Fibroblast of lung (primary cell): ENCODE measurements around the gene SMARCC1. TPM values are rescaled to one million over a fixed set of nuclear protein-coding genes. Genes with fewer than 3 reads are reported as not detected.

Experiments
- DNase-seq, 2 donors: peaks; one replicate each; pipeline versions ENCODE4 v3.0.0 to v3.0.0-alpha.2; 2010; ENCODE audit warnings: low read depth in 2 of 2
- H2AFZ ChIP-seq: 2 replicates; pipeline ENCODE4 v1.5.1; 2012; ENCODE audit warnings: low read length, control low read depth, inconsistent platforms
- H3K27ac ChIP-seq: 2 replicates; pipeline ENCODE4 v1.5.1; 2011; ENCODE audit warnings: low read length, control low read depth; ENCODE audit not compliant: insufficient read depth
- H3K27me3 ChIP-seq: 2 replicates; pipeline ENCODE4 v1.5.1; 2011; ENCODE audit warnings: mild to moderate bottlenecking, low read length; ENCODE audit not compliant: control insufficient read depth, insufficient read depth
- H3K36me3 ChIP-seq: 2 replicates; pipeline ENCODE4 v1.5.1; 2011; ENCODE audit warnings: low read length; ENCODE audit not compliant: control insufficient read depth, insufficient read depth
- H3K4me1 ChIP-seq: 2 replicates; pipeline ENCODE4 v1.5.1; 2011; ENCODE audit warnings: low read length; ENCODE audit not compliant: control insufficient read depth, insufficient read depth; ENCODE audit errors: extremely low read depth
- H3K4me2 ChIP-seq: 2 replicates; pipeline ENCODE4 v1.5.1; 2011; ENCODE audit warnings: low read length, control low read depth; ENCODE audit not compliant: insufficient read depth; ENCODE audit errors: extremely low read depth
- H3K4me3 ChIP-seq, 4 experiments: fragments of 200-600 bp in 1 of 4; sonication (generic) in 1 of 4; replicated peaks in 1 of 4; 2 replicates each; pipeline ENCODE4 v1.5.1; 2011 to 2016; ENCODE audit warnings: low read length in 4 of 4, low read depth in 3 of 4, mild to moderate bottlenecking in 3 of 4, control low read depth in 2 of 4, inconsistent platforms in 1 of 4, mixed read lengths in 1 of 4; ENCODE audit not compliant: insufficient read depth in 1 of 4; ENCODE audit errors: control extremely low read depth in 1 of 4
- H3K79me2 ChIP-seq: 2 replicates; pipeline ENCODE4 v1.5.1; 2012; ENCODE audit warnings: mild to moderate bottlenecking, low read length, inconsistent platforms; ENCODE audit not compliant: control insufficient read depth, insufficient read depth
- H3K9ac ChIP-seq: 2 replicates; pipeline ENCODE4 v1.5.1; 2011; ENCODE audit warnings: mild to moderate bottlenecking, low read length, control low read depth; ENCODE audit not compliant: insufficient read depth
- H3K9me3 ChIP-seq: 2 replicates; pipeline ENCODE4 v1.5.1; 2012; ENCODE audit warnings: low read depth, low read length; ENCODE audit not compliant: control insufficient read depth, insufficient read depth
- H4K20me1 ChIP-seq: 2 replicates; pipeline ENCODE4 v1.5.1; 2011; ENCODE audit warnings: low read length; ENCODE audit not compliant: control insufficient read depth, insufficient read depth; ENCODE audit errors: extremely low read depth
- CTCF ChIP-seq, 2 donors: IDR thresholded peaks in 1 of 2; conservative IDR thresholded peaks in 1 of 2; 1 replicate in 1 of 2; 2 replicates in 1 of 2; pipeline ENCODE4 v1.5.1; 2011 to 2012; ENCODE audit warnings: low read length in 2 of 2, control low read depth in 1 of 2, inconsistent platforms in 1 of 2, low read depth in 1 of 2, mild to moderate bottlenecking in 1 of 2
- EZH2 ChIP-seq: IDR thresholded peaks from 2 replicates; pipeline ENCODE4 v1.5.1; 2012; ENCODE audit warnings: low read length, control low read depth, mild to moderate bottlenecking; ENCODE audit errors: missing control alignments
- polyA plus RNA-seq, 2 donors: library from polyadenylated mRNA; depleted of rRNA in 1 of 2; stranded (reverse) in 1 of 2; unstranded in 1 of 2; fragments of >200 nt; gene quantifications; 2 replicates each; pipeline ENCODE4 v1.2.1, GENCODE V29; 2011 to 2012; ENCODE audit warnings: missing spikeins in 1 of 2
- total RNA-seq: library from RNA; depleted of rRNA; stranded (reverse); fragments of >200 nt; gene quantifications from 2 replicates; pipeline ENCODE4 v1.2.1, GENCODE V29; 2014

SMARCC1 gene
- total and polyA plus RNA-seq, 2 donors (not counting 1 experiment from before 2014, with no cell fraction given) = 23.1 to 23.6 TPM

- peak overlapping the region; percentile 97 for H3K9ac ChIP-seq
- no peaks in the 10 kb centered on the region for H3K36me3 ChIP-seq
- no peaks in the 10 kb centered on the region for H4K20me1 ChIP-seq
- peak overlapping the region; percentile 78 to 90 (median 82) for H3K4me3 ChIP-seq
- H3K4me1 ChIP-seq = peaks cover 2% of the 10 kb centered on the region
- peak overlapping the region; percentile 94 for H3K27ac ChIP-seq
- H3K27me3 ChIP-seq = no peaks in the 10 kb centered on the region
- peak overlapping the region; percentile 98 for H3K4me2 ChIP-seq
- no peak for TF ChIP-seq CTCF (conservative IDR thresholded peaks at IDR 0.05 in 1 of 2, IDR thresholded peaks at IDR 0.05 in 1 of 2; ENCODE audit: low read depth in 1 of 2, low read length in 2 of 2)
- H3K9me3 ChIP-seq = no peaks in the 10 kb centered on the region
- peaks cover 37% of the 10 kb centered on the region for H3K79me2 ChIP-seq
- peak overlapping the region; percentile 84 for H2AFZ ChIP-seq
- no peak for DNase-seq
Measured at GRCh38 chr3:47782446-47783308, 984 bp upstream of the SMARCC1 start.

GRCh38 chr3:47780741-47781684 is 680 bp downstream of the SMARCC1 start:
- Histone ChIP-seq H3K27me3 (no peaks in the 10 kb centered on the region), H3K4me2 (peak overlapping the region; percentile 82), H3K4me1 (peaks cover 2% of the 10 kb centered on the region), H2AFZ (peak overlapping the region; percentile 39), H3K27ac (peak overlapping the region; percentile 94), H3K9me3 (no peaks in the 10 kb centered on the region), H3K4me3 (peak overlapping the region; percentile 79 to 96 (median 87)), H4K20me1 (no peaks in the 10 kb centered on the region), H3K36me3 (no peaks in the 10 kb centered on the region), H3K9ac (peak overlapping the region; percentile 97), H3K79me2 (peaks cover 52% of the 10 kb centered on the region)
- TF ChIP-seq CTCF (conservative IDR thresholded peaks at IDR 0.05 in 1 of 2, IDR thresholded peaks at IDR 0.05 in 1 of 2; ENCODE audit: low read depth in 1 of 2, low read length in 2 of 2) (no peak), EZH2 (no peak)
- peak; percentile 34 to 36 for DNase-seq

GRCh38 chr3:47778746-47779145 is 2.9 kb downstream of the SMARCC1 start:
- H3K36me3 ChIP-seq = no peaks in the 10 kb centered on the region
- no peak overlapping the region for H3K27ac ChIP-seq
- H3K4me1 ChIP-seq = peaks cover 2% of the 10 kb centered on the region
- no peak overlapping the region for H2AFZ ChIP-seq
- no peak overlapping the region for H3K9ac ChIP-seq
- DNase-seq = no peak
- no peaks in the 10 kb centered on the region for H4K20me1 ChIP-seq
- no peak overlapping the region for H3K4me2 ChIP-seq
- H3K9me3 ChIP-seq = no peaks in the 10 kb centered on the region
- no peaks in the 10 kb centered on the region for H3K27me3 ChIP-seq
- H3K79me2 ChIP-seq = peaks cover 70% of the 10 kb centered on the region
- TF ChIP-seq EZH2 (no peak), CTCF (conservative IDR thresholded peaks at IDR 0.05 in 1 of 2, IDR thresholded peaks at IDR 0.05 in 1 of 2; ENCODE audit: low read depth in 1 of 2, low read length in 2 of 2) (no peak)
- H3K4me3 ChIP-seq = no peak overlapping the region
